Neural crest cell (in vitro differentiated cells): Measurements from ENCODE around the gene ALOXE3. TPM values are rescaled to one million over a fixed set of nuclear protein-coding genes. Genes with fewer than 3 reads are reported as not detected.

Source experiments
- DNase-seq: peaks from one replicate; pipeline ENCODE4 v3.0.0; 2021; ENCODE audit warnings: low read depth, mixed read lengths, low spot score
- H3K27ac Mint-ChIP-seq: one replicate; pipeline ENCODE4 v1.8.0; 2021; ENCODE audit warnings: mild to moderate bottlenecking, mixed read lengths; ENCODE audit not compliant: unreplicated experiment
- H3K27me3 Mint-ChIP-seq: 2 replicates; pipeline ENCODE4 v1.8.0; 2021; ENCODE audit warnings: low read depth, mild to moderate bottlenecking, mixed read lengths
- H3K36me3 Mint-ChIP-seq: 2 replicates; pipeline ENCODE4 v1.8.0; 2021; ENCODE audit warnings: low read depth, mild to moderate bottlenecking, mixed read lengths
- H3K4me1 Mint-ChIP-seq: 2 replicates; pipeline ENCODE4 v1.8.0; 2021; ENCODE audit warnings: mixed read lengths
- H3K4me3 Mint-ChIP-seq: one replicate; pipeline ENCODE4 v1.8.0; 2021; ENCODE audit warnings: mild to moderate bottlenecking, mixed read lengths
- H3K9me3 Mint-ChIP-seq: 2 replicates; pipeline ENCODE4 v1.8.0; 2021; ENCODE audit warnings: mixed read lengths
- CTCF ChIP-seq: fragments of 200-600 bp; sonication (generic); conservative IDR thresholded peaks from 2 replicates; pipeline ENCODE4 v1.5.0; 2021; ENCODE audit warnings: antibody characterized with exemption, mild to moderate bottlenecking
- total RNA-seq: library from RNA; stranded (reverse); gene quantifications from 2 replicates; pipeline ENCODE4 v1.2.1, GENCODE V29; 2021

The ALOXE3 gene
- total RNA-seq, 1 donor from 2014 or later = not detected

- Mint-ChIP-seq H3K9me3 (peaks cover 3% of the 10 kb centered on the region), H3K4me3 (peak overlapping the region; percentile 96), H3K27me3 (peaks cover 96% of the 10 kb centered on the region), H3K36me3 (peaks cover 15% of the 10 kb centered on the region), H3K4me1 (peaks cover 60% of the 10 kb centered on the region), H3K27ac (no peak overlapping the region)
- no peak for TF ChIP-seq CTCF
- peak; percentile 96 for DNase-seq
Measured at GRCh38 chr17:8119581-8120519, 1.5 kb upstream of the ALOXE3 start.

- H3K9me3 Mint-ChIP-seq = peaks cover 3% of the 10 kb centered on the region
- peak; percentile 82 for TF ChIP-seq CTCF
- peaks cover 51% of the 10 kb centered on the region for H3K4me1 Mint-ChIP-seq
- H3K27me3 Mint-ChIP-seq = peaks cover 96% of the 10 kb centered on the region
- H3K27ac Mint-ChIP-seq = peak overlapping the region; percentile 76
- H3K36me3 Mint-ChIP-seq = peaks cover 15% of the 10 kb centered on the region
- peak; percentile 81 for DNase-seq
- H3K4me3 Mint-ChIP-seq = peak overlapping the region; percentile 96
Measured at GRCh38 chr17:8118769-8119580, 661 bp upstream of the ALOXE3 start.

GRCh38 chr17:8117367-8117979, 841 bp downstream of the ALOXE3 start:
- H3K9me3 Mint-ChIP-seq = peaks cover 3% of the 10 kb centered on the region
- peaks cover 15% of the 10 kb centered on the region for H3K36me3 Mint-ChIP-seq
- no peak for TF ChIP-seq CTCF
- no peak overlapping the region for H3K27ac Mint-ChIP-seq
- no peak for DNase-seq
- peak overlapping the region; percentile 96 for H3K4me3 Mint-ChIP-seq
- H3K4me1 Mint-ChIP-seq = peaks cover 38% of the 10 kb centered on the region
- H3K27me3 Mint-ChIP-seq = peaks cover 94% of the 10 kb centered on the region

- Mint-ChIP-seq H3K9me3 (peaks cover 3% of the 10 kb centered on the region), H3K4me1 (peaks cover 37% of the 10 kb centered on the region), H3K27me3 (peaks cover 94% of the 10 kb centered on the region), H3K27ac (no peak overlapping the region), H3K4me3 (peak overlapping the region; percentile 96), H3K36me3 (peaks cover 15% of the 10 kb centered on the region)
- no peak for DNase-seq
- no peak for TF ChIP-seq CTCF
Measured at GRCh38 chr17:8116776-8117175, 1.5 kb downstream of the ALOXE3 start.

GRCh38 chr17:8110907-8111306, 7.4 kb downstream of the ALOXE3 start:
- no peak for TF ChIP-seq CTCF
- Mint-ChIP-seq H3K9me3 (no peaks in the 10 kb centered on the region), H3K36me3 (no peaks in the 10 kb centered on the region), H3K27ac (no peak overlapping the region), H3K27me3 (peaks cover 86% of the 10 kb centered on the region), H3K4me3 (peak overlapping the region; percentile 2), H3K4me1 (no peaks in the 10 kb centered on the region)
- DNase-seq = no peak
